ENCODE results near the gene MSGN1.

GRCh38 chr2:17793296-17793695 is 23.0 kb upstream of the MSGN1 start:
- TF ChIP-seq CTCF (conservative IDR thresholded peaks at IDR 0.05; ENCODE audit: low read length) (no peak), EZH2phosphoT487 (IDR thresholded peaks at IDR 0.05; ENCODE audit: borderline replicate concordance, low read depth, low read length) (no peak)

Data from OCI-LY7 (cell line).